Measurements from ENCODE around the gene ELAC2. TPM values are rescaled to one million over a fixed set of nuclear protein-coding genes. Genes with fewer than 3 reads are reported as not detected.

The ELAC2 gene
- total RNA-seq, 4 donors from 2014 or later: 85.7 to 143 (median 87.1) TPM

GRCh38 chr17:12974005-12974531 lies 43.8 kb downstream of the ELAC2 start:
- Histone ChIP-seq H3K9me3 (no peaks in the 10 kb centered on the region), H3K4me1 (peaks cover 18% of the 10 kb centered on the region), H3K36me3 (no peaks in the 10 kb centered on the region), H3K27ac (no peak overlapping the region), H3K27me3 (peaks cover 3% of the 10 kb centered on the region), H3K4me3 (peak overlapping the region; percentile 32)
- TF ChIP-seq POLR2AphosphoS5 (IDR thresholded peaks at IDR 0.05) (no peak), CTCF (IDR thresholded peaks at IDR 0.05) (no peak), POLR2A (IDR thresholded peaks at IDR 0.05) (no peak), EP300 (IDR thresholded peaks at IDR 0.05) (no peak)
- no peak for DNase-seq (ENCODE audit: low spot score in 2 of 2)
- WGBS: 5% methylated on average over 16 of the region's 40 CpGs

- Histone ChIP-seq H3K27ac (no peak overlapping the region), H3K27me3 (peaks cover 3% of the 10 kb centered on the region), H3K9me3 (no peaks in the 10 kb centered on the region), H3K4me1 (peaks cover 18% of the 10 kb centered on the region), H3K36me3 (no peaks in the 10 kb centered on the region), H3K4me3 (peak overlapping the region; percentile 32)
- TF ChIP-seq POLR2A (IDR thresholded peaks at IDR 0.05) (no peak), EP300 (IDR thresholded peaks at IDR 0.05) (no peak), CTCF (IDR thresholded peaks at IDR 0.05) (no peak), POLR2AphosphoS5 (IDR thresholded peaks at IDR 0.05) (no peak)
- DNase-seq (ENCODE audit: low spot score in 2 of 2): no peak
- 7% methylated on average over 3 of the region's 16 CpGs for WGBS
Observed at GRCh38 chr17:12973496-12974004, 44.3 kb downstream of the ELAC2 start.

GRCh38 chr17:12967962-12968361 lies 49.9 kb downstream of the ELAC2 start:
- Histone ChIP-seq H3K4me1 (no peaks in the 10 kb centered on the region), H3K36me3 (no peaks in the 10 kb centered on the region), H3K27me3 (peaks cover 3% of the 10 kb centered on the region), H3K27ac (no peak overlapping the region), H3K9me3 (no peaks in the 10 kb centered on the region), H3K4me3 (no peak overlapping the region)
- DNase-seq (ENCODE audit: low spot score in 2 of 2): no peak
- WGBS: 87% methylated on average over 11 of the region's 11 CpGs
- no peak for TF ChIP-seq POLR2AphosphoS5 (IDR thresholded peaks at IDR 0.05)
- TF ChIP-seq EP300 (IDR thresholded peaks at IDR 0.05): no peak
- TF ChIP-seq CTCF (IDR thresholded peaks at IDR 0.05): no peak
- no peak for TF ChIP-seq POLR2A (IDR thresholded peaks at IDR 0.05)

GRCh38 chr17:12966413-12966812 lies 51.4 kb downstream of the ELAC2 start:
- H3K27ac ChIP-seq: no peak overlapping the region
- no peaks in the 10 kb centered on the region for H3K4me1 ChIP-seq
- H3K36me3 ChIP-seq: no peaks in the 10 kb centered on the region
- DNase-seq (ENCODE audit: low spot score in 2 of 2): no peak
- H3K27me3 ChIP-seq: peaks cover 3% of the 10 kb centered on the region
- 92% methylated on average over 5 of the region's 5 CpGs for WGBS
- no peaks in the 10 kb centered on the region for H3K9me3 ChIP-seq
- TF ChIP-seq CTCF (IDR thresholded peaks at IDR 0.05) (no peak), POLR2AphosphoS5 (IDR thresholded peaks at IDR 0.05) (no peak), POLR2A (IDR thresholded peaks at IDR 0.05) (no peak)
- no peak overlapping the region for H3K4me3 ChIP-seq

- Histone ChIP-seq H3K9me3 (no peaks in the 10 kb centered on the region), H3K27me3 (peaks cover under 1% of the 10 kb centered on the region), H3K4me3 (no peak overlapping the region), H3K27ac (no peak overlapping the region), H3K36me3 (no peaks in the 10 kb centered on the region), H3K4me1 (no peaks in the 10 kb centered on the region)
- no peak for DNase-seq (ENCODE audit: low spot score in 2 of 2)
- TF ChIP-seq POLR2AphosphoS5 (IDR thresholded peaks at IDR 0.05) (no peak), EP300 (IDR thresholded peaks at IDR 0.05) (no peak), POLR2A (IDR thresholded peaks at IDR 0.05) (no peak), CTCF (IDR thresholded peaks at IDR 0.05) (no peak)
- WGBS: 95% methylated on average over 3 of the region's 3 CpGs
Observed at GRCh38 chr17:12965988-12966387, 51.8 kb downstream of the ELAC2 start.
